Keratinocyte (primary cell): ENCODE data around the gene BPIFA3. TPM values are rescaled to one million over a fixed set of nuclear protein-coding genes. Genes with fewer than 3 reads are reported as not detected.

Source experiments
- DNase-seq: peaks from one replicate; pipeline ENCODE4 v3.0.0-alpha.2; 2011; ENCODE audit warnings: low read depth, missing footprints, low spot score
- FAIRE-seq: peaks from 2 replicates; lab custom pipeline; 2011; peaks lifted over from hg19 to GRCh38; lab: Jason Lieb, UNC
- H2AFZ ChIP-seq: 2 replicates; pipeline ENCODE4 v1.6.0; 2012; ENCODE audit warnings: low read length, control low read depth, inconsistent platforms; ENCODE audit not compliant: control insufficient read depth
- H3K27ac ChIP-seq: 2 replicates; pipeline ENCODE4 v1.5.1; 2011; ENCODE audit warnings: low read length; ENCODE audit not compliant: control insufficient read depth, insufficient read depth
- H3K27me3 ChIP-seq: 3 replicates; pipeline ENCODE4 v1.6.0; 2011; ENCODE audit warnings: low read length; ENCODE audit not compliant: control insufficient read depth, insufficient read depth; ENCODE audit errors: extremely low read depth
- H3K36me3 ChIP-seq, 2 experiments: 2 replicates in 1 of 2; 3 replicates in 1 of 2; pipeline ENCODE4 v1.5.1; 2011; ENCODE audit warnings: low read length in 2 of 2, mild to moderate bottlenecking in 1 of 2; ENCODE audit not compliant: control insufficient read depth in 2 of 2, insufficient read depth in 2 of 2; ENCODE audit errors: extremely low read depth in 1 of 2
- H3K4me1 ChIP-seq: 3 replicates; pipeline ENCODE4 v1.5.1; 2011; ENCODE audit warnings: low read length; ENCODE audit not compliant: control insufficient read depth, insufficient read depth; ENCODE audit errors: extremely low read depth
- H3K4me2 ChIP-seq: 3 replicates; pipeline ENCODE4 v1.6.0; 2011; ENCODE audit warnings: low read depth, low read length; ENCODE audit not compliant: control insufficient read depth, insufficient read depth; ENCODE audit errors: extremely low read depth
- H3K4me3 ChIP-seq, 3 experiments: fragments of 200-600 bp in 1 of 3; sonication (generic) in 1 of 3; 2 replicates in 2 of 3; 3 replicates in 1 of 3; pipeline ENCODE4 v1.5.1; 2011 to 2016; ENCODE audit warnings: low read length in 3 of 3, mild to moderate bottlenecking in 3 of 3, control low read depth in 2 of 3, inconsistent platforms in 1 of 3, low read depth in 1 of 3, mixed read lengths in 1 of 3, mixed run types in 1 of 3, moderate library complexity in 1 of 3; ENCODE audit not compliant: control insufficient read depth in 2 of 3, insufficient read depth in 2 of 3; ENCODE audit errors: extremely low read depth in 1 of 3
- H3K79me2 ChIP-seq: 2 replicates; pipeline ENCODE4 v1.6.0; 2012; ENCODE audit warnings: low read length; ENCODE audit not compliant: control insufficient read depth, insufficient read depth
- H3K9ac ChIP-seq: 3 replicates; pipeline ENCODE4 v1.6.0; 2011; ENCODE audit warnings: low read length; ENCODE audit not compliant: control insufficient read depth, insufficient read depth; ENCODE audit errors: extremely low read depth
- H3K9me1 ChIP-seq: 3 replicates; pipeline ENCODE4 v1.6.0; 2011; ENCODE audit warnings: low read length; ENCODE audit not compliant: control insufficient read depth, insufficient read depth; ENCODE audit errors: extremely low read depth
- H3K9me3 ChIP-seq: 2 replicates; pipeline ENCODE4 v1.5.1; 2012; ENCODE audit warnings: low read depth, low read length; ENCODE audit not compliant: control insufficient read depth
- H4K20me1 ChIP-seq: 3 replicates; pipeline ENCODE4 v1.6.0; 2011; ENCODE audit warnings: low read length; ENCODE audit not compliant: control insufficient read depth, insufficient read depth; ENCODE audit errors: extremely low read depth
- CTCF ChIP-seq, 3 experiments: IDR thresholded peaks in 1 of 3; conservative IDR thresholded peaks in 1 of 3; optimal IDR thresholded peaks in 1 of 3; 2 replicates in 2 of 3; 3 replicates in 1 of 3; pipeline versions ENCODE3 to v1.5.1; 2011; ENCODE audit warnings: low read length in 3 of 3, mild to moderate bottlenecking in 3 of 3, moderate library complexity in 2 of 3, control low read depth in 1 of 3, inconsistent platforms in 1 of 3; ENCODE audit not compliant: insufficient read depth in 2 of 3; ENCODE audit errors: extremely low read depth in 1 of 3
- EZH2 ChIP-seq: IDR thresholded peaks from one replicate; pipeline ENCODE4 v1.6.1; 2012; ENCODE audit warnings: inconsistent platforms, mild to moderate bottlenecking, low read length, moderate library complexity
- dilution Hi-C: fragments of 300-500 bp; cut with MboI; formaldehyde crosslinking; loops from one replicate; pipeline ENCODE4 v1.7.0; 2020; ENCODE audit warnings: low sequenced_read_pairs; ENCODE audit not compliant: extremely low pct_ligation_motif_present
- polyA plus RNA-seq, 5 experiments: library from polyadenylated mRNA; depleted of rRNA in 3 of 5; stranded (reverse) in 3 of 5; stranded (forward) in 1 of 5; unstranded in 1 of 5; fragments of >200 nt; gene quantifications; 1 replicate in 1 of 5; 2 replicates in 3 of 5; 3 replicates in 1 of 5; pipeline versions ENCODE4 v1.2.1 to v1.2.3, GENCODE V29; 2011 to 2012; ENCODE audit warnings: missing spikeins in 2 of 5, low read depth in 1 of 5, low replicate concordance in 1 of 5

BPIFA3 gene
- polyA plus RNA-seq, 1 donor (not counting 4 experiments of a cell fraction or from before 2014, with no cell fraction given): not detected

DNA sequence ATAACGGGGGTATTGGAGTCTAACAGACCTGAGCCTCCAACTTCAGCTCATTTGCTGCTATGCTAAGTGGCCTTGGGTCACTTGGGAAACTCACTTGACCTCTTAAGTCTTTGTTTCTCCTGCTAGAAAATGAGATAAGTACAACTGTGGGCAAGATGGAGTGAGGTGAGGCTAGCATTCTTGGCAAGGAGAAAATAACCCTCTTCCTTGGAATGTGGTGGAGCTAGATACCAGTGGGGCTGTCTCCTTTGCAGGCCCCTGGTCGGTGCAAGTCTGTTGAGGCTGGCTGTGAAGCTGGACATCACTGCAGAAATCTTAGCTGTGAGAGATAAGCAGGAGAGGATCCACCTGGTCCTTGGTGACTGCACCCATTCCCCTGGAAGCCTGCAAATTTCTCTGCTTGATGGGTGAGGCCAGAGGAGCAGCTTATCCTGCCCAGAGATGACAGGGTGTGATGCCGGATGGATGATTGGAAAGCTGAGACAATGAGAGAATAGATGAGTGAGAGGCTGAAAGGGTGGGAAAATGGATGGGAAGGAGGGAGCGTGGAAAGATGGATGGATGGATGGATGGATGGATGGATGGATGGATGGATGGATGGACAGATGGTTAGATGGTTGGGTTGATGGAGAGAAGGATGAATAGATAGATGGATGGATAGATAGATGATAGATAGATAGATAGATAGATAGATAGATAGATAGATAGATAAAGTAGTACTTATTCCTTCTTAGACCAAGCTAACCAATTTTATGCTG, 23.0 kb downstream of the BPIFA3 start:
- no peak for FAIRE-seq
- no peaks in the 10 kb centered on the region for H3K79me2 ChIP-seq

GRCh38 chr20:33240923-33241322, 23.8 kb downstream of the BPIFA3 start:
- Histone ChIP-seq H3K9me1 (no peaks in the 10 kb centered on the region), H3K27ac (no peak overlapping the region), H2AFZ (no peak overlapping the region), H3K36me3 (no peaks in the 10 kb centered on the region), H3K27me3 (peaks cover 3% of the 10 kb centered on the region), H3K9ac (no peak overlapping the region), H3K4me1 (no peaks in the 10 kb centered on the region), H3K4me3 (no peak overlapping the region), H3K4me2 (no peak overlapping the region), H3K79me2 (no peaks in the 10 kb centered on the region), H3K9me3 (no peaks in the 10 kb centered on the region), H4K20me1 (no peaks in the 10 kb centered on the region)
- TF ChIP-seq EZH2 (no peak), CTCF (optimal IDR thresholded peaks at IDR 0.05 in 1 of 3, IDR thresholded peaks at IDR 0.05 in 1 of 3, conservative IDR thresholded peaks at IDR 0.05 in 1 of 3; ENCODE audit: extremely low read depth in 1 of 3, insufficient read depth in 2 of 3, low read length in 3 of 3) (no peak)
- FAIRE-seq: no peak
- DNase-seq: no peak
- dilution Hi-C loops: no loop called here

More for the DNA sequence above, 23.0 kb downstream of the BPIFA3 start:
- DNase-seq: no peak
- H3K9me3 ChIP-seq: no peaks in the 10 kb centered on the region
- no peaks in the 10 kb centered on the region for H3K36me3 ChIP-seq
- no peak overlapping the region for H3K27ac ChIP-seq
- H3K4me1 ChIP-seq: no peaks in the 10 kb centered on the region
- H3K4me2 ChIP-seq: no peak overlapping the region
- H3K9ac ChIP-seq: no peak overlapping the region
- no peaks in the 10 kb centered on the region for H3K9me1 ChIP-seq
- H3K4me3 ChIP-seq: no peak overlapping the region
- dilution Hi-C loops: no loop called here
- no peaks in the 10 kb centered on the region for H4K20me1 ChIP-seq
- peaks cover 3% of the 10 kb centered on the region for H3K27me3 ChIP-seq
- H2AFZ ChIP-seq: no peak overlapping the region
- TF ChIP-seq CTCF (optimal IDR thresholded peaks at IDR 0.05 in 1 of 3, IDR thresholded peaks at IDR 0.05 in 1 of 3, conservative IDR thresholded peaks at IDR 0.05 in 1 of 3; ENCODE audit: extremely low read depth in 1 of 3, insufficient read depth in 2 of 3, low read length in 3 of 3) (no peak), EZH2 (no peak)
